NCI-H345 treated with DMSO at 0.1 percent for 48 hours (cell line): Measurements from ENCODE around the gene PER1.

Source experiments
- DNase-seq: peaks from one replicate; lab custom pipeline; 2025; ENCODE audit not compliant: unreplicated experiment; lab: John Stamatoyannopoulos, UW

PER1 gene

DNA sequence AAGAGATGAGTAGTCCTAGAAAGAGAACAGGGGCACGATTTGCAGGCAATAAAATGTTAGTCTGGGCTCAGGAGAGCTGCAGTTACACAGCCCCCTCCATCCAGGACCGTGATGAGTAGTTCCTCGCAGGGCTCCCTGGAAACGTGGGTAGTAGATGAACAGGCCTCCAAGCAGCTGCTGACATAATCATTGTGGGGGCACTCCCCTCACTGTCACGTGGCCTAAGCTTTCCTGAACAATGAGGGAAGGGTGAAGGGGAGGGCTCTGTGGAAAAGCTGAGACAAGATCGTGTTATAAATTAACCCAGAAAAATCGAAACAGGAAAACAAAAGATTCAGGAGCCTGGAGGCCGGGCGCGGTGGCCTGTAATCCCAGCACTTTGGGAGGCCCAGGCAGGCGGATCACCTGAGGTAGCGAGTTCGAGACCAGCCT, 1.3 kb upstream of the PER1 start:
- DNase-seq = no peak

DNA sequence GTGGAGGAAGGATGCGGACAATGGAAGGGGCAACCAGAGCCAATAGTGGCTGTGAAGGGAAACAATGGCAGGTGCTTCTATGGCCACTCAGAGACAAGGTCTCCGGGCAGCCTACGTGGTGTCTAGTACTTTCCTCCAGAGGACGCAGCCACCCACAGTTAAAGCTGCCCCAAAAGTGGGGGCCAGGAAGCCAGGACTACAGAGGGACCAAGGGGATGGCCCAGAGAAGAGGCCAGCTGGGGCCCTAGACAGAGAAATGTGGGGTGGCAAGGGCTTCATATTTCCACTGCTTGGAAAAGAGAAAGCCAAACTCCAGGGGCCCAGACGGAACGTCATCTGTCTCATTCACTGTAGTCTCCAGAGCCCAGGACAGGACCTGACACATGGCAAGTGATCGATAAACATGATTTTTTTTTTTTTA, 837 bp upstream of the PER1 start:
- no peak for DNase-seq

DNA sequence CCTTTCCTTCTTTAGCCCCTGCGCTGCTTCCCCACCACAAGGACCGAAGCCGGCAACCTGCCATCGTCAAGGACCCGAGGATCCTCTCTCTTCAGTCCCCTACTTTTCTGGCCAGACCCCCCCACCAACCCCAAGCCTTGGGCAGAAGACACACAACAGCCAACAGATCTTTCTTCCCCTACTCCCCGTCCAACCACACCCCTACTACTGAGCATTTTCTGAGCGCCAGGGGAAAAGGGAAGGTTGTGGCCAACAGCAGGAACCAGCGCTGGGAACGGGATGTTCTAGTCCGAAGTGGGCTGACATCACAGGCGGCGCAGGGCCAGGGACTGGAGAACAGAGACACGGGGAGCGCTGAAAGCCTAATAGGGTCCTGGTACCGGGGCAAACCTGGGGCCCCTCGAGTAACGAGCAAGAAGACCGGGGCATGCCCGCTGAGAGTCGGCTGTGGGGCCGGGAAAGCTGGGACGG, 528 bp downstream of the PER1 start:
- no peak for DNase-seq

DNA sequence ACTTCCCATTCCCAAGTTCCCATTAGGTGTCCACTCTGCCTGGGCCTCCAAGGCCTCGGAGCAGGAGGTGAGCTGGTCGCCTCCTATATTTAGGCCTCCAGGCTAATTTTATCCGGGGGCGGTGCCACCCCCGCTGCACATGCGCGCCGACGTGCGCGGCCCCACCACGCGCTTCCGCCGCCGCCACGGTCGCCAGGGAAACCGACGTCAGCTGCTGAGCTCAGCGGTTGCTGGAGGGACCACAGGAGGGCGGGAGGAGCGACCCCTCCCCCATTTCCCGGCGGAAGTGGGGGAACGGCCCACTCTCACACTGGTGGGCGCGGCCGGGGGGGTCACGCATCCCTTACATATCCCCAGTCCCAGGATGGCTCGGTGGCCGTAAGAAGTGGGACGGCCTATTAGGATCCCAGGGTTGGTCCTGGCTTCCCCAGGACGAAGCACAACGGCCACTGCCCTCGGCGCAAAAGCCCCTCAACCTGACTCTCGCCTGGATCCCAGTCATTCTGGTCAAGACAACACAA, 1.0 kb downstream of the PER1 start:
- peak; percentile 46 for DNase-seq

DNA sequence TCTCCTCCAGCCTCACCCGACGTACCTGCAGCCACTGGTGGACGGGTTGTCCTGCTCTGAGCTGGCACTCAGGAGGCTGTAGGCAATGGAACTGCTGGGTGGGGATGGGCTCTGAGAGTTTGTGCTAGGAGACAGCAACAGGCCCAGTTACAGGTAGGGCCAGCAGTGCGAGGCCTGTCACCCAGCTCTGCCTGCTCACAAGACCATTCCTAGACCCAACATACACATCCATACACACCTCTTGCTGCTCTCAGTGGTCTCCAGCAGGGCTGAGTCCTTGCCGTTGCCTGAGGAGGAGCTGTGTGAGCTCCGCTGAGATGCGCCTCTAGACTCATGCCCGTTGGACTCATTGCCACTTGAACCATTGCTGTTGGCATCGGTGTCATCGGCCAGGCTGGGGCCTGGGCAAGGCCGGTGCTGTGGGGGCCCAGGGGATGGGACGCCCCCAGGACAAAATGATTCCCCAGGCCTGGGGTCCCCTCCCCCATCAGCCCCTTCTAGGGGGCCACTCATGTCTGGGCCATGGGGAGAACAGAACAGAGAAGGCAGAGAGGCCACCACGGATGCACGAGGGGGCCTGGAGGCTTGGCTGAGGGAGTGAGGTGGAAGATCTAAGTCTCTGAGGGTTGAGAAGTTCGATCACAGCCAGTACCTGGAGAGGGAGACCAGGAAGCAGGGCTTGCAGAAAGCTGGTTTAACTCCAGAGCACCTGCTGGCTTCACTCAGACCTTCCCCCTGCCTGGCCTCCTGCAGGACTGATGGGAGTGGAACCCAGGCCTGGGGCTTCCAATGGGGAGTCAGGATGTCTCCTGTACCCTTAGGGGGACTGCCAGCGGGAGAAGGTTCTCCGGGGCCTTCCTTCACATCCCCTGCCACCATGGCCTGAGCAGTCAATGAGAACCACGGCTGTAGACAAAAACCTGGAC, 1.7 kb downstream of the PER1 start:
- DNase-seq = no peak

DNA sequence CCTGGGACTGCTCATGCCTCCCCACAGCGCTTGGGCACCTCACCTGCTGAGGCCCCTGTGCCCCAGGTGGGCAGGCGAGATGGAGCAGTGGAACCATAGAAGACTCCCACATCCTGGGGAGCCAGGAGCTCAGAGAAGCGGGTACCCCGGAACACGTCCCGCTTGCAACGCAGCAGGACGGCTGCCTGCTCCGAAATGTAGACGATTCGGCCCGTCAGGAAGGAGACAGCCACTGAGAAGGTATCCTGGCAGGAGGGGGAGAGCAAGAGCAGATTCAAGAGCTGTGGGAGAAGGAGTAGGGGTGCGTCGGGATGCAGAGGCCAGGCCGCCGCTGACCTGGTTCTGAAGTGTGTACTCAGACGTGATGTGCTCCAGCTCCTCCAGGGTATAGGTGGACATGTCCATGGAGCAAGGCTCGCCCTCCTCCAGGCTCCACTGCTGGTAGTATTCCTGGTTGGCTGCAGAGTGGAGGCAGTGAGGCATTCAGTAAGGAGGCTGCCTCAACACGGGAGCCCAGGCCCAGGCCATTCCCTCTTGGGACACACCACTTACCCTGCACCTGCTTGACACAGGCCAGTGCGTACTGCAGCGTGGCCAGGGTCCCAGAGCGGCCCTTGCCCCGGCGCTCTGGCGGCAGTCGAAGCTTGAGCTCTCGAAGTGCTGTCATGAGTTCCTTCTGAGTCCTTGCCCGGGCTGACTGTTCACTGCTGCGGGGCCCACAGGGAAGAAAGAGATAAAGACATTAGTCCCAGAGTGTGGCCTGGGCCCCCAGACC, 2.6 kb downstream of the PER1 start:
- no peak for DNase-seq

DNA sequence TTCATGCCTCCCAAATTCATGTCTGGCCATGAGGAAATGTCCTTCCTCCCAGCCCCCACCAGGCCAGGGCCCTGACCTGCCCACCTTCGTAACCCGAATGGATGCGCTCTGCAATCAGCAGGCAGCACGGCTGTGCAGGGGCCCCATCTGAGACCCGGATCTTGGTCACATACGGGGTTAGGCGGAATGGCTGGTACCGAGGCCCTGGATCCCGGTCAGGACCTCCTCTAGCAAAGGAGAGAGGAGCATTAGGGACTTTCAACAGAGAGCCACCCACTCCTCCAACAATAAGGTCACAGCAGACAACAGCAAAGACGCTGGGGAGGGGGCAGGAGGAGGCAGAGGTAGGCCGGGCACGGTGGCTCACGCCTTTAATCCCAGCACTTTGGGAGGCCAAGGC, 3.6 kb downstream of the PER1 start:
- no peak for DNase-seq

DNA sequence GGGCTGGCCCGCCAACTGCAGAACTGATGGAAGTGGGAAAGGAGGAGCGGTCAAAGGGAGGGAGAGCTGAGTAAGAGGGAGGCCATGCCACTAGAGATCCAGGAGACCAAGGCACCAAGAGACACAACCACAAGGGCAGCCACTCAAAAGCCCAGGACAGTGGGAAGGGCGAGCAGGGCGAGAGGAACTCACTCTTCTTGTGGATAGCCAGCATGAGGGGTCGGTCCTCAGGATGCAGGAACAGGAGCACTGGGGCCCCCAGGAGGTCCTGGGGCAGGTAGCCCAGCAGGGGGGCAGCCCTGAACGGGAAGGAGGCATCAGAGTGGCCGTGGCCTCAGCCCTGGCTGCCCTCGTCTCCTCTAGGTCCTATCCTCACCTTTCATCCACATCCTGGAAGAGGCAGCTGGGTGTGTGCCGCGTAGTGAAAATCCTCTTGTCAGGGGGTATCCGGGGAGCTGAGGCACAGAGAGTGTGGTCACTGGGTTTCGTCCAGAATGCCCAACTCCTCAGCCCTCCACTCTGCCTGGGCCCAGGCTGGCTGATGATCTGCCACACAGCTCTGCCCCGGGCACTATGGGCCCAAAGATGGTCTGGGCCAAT, 4.3 kb downstream of the PER1 start:
- no peak for DNase-seq

DNA sequence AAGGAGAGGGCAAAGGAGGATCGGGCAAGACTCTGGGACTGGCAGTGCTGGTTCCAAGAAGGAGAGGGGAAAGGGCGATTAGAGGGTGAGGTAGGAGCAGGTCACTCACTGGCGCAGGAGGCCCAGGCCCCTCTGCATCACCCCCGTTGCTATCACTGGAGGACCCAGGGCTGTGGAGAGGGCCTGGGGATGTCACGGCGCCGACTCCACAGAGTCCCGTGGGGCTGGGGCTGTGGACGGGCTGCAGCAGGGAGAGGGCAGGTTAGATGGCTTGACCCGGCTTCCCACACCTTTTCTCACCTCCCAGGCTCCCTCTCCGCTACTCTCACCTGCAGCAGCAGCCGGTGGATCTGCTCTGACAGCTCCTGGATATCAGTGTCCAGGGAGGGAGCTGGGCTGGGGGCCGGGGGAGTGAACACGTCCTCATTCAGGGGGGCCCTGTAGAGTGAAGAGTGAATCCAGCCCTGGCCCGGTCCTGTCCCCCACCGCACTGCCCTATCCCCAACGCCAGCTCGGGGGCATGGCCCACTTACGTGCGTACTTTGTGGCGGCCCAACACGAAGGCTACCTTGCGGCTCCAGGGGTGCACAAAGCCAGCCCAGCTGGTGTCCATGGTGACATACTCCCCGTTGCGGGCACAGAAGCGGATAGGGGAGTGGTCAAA, 4.9 kb downstream of the PER1 start:
- no peak for DNase-seq

DNA sequence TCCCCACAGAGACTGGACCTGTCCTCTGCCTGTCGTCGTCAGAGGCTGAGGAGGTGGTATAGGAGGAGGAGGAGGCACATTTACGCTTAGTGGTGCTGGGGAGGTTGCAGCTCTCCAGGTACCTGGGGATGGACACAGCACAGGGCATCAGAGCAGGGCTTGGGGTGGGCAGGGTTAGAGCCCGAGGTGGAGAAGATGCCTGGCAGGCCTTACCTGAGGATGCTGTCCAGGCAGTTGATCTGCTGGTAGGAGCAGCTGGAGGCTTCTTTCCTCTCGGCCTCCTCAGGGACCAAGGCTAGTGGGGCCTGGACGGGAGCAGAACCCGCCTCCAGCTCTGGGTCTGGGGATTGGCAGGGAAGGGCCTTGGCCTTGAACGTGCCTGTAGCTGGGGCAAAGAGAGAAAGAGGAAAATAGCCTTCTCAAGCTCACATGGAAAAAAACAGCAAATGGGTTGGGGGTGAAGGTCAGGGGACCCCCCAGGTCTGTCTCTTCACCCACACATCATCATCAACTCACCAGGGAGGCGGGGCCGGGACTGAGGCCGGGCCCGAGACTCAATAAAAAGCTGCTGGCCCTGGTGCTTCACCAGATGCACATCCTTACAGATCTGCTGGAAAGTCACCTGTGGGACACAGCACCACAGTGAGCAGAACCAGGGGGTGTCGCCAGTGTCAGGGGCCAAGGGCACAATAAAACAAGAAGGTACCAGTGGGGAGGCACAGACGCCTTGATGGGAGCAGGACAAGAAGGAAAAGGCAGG, 5.6 kb downstream of the PER1 start:
- DNase-seq = no peak

DNA sequence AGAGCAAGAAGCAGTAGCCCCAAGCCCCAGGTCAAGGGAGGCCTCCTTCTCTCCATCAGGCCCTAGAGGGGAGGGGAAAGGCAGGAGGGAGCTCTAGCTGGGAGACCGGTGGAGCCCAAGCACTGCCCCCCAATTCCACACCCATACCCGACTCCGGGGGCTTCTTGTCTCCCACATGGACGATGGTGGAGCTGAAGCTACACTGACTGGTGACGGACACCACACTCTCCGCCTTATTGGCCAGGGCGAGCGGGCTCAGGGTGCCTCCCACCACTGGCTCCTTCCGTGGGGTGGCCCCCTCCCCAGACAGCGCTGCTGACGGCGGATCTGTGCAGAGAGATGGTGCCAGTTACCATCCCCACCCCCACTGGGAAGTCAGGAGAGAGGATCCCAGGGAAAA, 6.4 kb downstream of the PER1 start:
- DNase-seq = no peak

DNA sequence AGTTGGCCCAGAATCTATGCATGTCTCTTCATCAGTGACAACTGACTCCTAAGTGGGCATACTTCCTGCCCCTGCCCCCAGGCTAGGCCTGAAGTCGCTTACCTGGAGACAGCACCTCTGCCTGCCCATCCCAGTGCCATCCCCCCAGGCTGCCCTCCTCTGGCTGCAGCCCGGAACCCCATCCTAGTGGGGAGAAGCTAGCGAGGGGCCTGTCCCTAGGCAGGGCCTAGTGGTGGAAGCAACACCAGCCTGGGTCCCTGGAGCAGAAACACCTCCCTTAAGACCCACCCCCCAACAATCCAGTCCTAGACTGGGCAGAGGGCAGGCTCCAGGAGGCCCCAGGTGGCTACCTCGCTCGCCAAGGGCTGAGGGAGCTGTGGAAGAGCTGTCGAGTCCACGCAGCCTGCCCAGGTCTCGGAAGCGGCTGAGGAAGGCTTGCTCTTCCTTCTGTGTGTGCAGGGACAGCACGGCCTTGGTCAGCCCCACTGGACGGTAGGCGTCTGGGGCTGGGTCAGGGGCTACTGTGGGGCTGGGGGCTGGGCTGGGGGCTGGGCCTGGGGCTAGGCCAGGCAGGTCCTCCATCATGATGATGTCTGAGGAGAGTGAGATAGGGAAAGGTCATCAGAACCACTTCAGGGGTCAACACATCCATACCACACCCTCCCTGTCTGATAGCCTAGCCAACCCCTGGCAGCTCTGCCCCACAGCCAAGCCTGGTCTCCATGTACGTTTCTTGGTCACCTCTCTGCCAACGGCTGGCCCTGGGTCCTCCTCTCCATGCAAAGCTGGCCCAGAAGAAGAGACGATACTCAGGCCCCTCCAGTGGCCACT, 7.6 kb downstream of the PER1 start:
- DNase-seq = no peak

DNA sequence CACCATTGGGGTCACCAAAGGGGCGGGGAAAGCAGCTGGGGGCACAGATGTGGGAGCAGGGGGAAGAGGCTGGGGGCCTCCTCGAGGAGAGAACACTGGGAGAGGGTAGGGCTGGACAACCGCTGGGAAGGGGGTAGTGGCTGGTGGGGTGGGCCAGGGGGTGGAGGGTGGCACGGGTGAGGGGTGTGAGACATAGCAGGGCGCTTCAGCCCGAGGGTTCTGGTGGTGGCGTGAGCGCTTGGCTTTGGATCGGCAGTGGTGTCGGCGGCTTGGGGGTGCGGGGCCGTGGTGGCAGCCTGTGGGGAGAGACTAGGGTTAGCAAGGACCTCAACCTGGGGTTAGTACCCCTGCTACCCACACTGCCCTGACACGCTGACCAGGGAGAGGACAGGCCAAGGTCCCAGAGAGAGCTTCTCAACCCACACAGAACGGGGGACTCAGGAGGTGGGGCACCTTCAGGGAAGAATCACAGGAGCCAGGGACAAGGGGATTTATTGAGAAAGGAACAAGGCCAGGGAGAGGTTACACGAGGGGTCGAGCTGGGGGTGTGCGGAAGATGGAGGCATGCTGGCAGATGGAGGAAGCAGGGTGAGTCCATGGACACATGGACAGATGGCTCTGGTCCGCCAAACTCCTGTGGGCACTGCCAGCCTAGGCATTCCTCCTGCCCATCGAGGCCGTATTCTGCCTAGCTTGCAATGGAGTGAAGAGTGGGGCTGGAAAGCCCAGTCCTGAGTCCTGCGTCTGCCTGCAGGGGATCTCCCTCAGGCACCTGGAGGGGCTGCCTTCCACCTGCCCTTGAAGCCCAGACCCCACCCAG, 8.4 kb downstream of the PER1 start:
- DNase-seq = no peak

DNA sequence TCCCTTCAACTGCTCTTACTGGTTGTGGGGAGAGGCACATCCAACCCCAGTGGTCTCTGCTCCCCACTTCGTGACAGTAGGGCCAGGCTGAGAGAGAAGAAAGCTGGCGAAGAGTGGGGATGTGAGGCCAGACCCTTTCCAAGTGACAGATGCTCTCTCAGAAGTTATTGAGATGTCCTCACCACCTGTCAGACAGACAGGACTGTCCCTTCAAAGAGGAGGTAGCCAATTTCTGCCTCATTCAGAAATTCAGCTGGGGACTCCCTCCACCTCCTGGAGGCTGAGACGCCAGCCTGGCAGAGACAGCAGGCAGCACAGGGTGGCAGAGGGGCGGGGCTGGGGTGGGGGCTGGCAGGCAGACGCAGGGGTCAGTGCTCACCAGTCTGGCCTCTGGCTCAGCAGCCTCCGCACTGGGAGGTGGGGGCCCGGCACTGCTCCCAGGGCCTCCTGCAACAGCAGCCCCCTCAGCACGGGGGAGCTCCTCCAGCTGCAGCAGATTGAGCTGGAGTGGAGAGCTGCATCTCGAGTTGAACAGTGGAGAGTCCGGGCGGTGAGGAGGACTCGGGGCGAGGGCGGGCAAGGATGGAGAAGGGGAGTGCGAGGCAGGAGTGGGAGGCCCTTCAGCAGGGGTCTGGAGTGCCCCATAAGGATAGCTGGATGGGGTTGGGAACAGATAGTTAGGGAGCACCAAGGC, 9.2 kb downstream of the PER1 start:
- no peak for DNase-seq

DNA sequence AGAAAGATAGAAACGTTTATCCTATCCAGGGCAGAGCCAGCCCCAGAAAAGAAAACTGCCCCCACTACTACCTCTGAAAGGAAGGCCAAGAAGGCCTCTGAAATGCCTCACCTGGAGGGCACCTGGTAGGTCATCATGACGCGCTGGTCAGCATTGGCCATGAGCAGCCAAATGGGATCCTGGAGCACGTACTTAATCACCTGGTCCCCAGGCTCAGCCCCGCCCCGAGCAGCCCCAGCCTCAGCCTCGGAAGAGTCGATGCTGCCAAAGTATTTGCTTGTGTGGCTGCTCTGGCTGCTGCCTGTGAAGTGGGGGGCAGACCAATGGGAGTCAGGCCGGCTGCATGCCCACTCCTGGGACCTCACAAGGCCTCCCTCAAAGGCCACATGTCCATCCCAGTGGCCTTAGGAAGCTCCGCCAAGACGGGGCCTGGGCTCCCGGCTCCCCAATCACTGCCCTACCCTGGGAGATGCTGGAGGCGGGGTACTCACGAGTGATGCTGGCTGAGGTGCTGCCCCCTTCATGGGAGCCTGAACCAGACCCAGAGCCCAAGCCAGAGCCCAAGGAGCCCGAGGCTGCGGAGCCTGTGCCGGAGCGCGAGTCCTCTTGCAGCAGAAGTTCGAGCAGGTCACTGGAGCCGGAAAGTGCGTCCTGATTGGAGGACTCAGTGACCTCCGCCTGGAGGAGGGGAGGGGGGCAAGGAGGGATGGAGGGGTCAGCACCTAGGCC, 9.9 kb downstream of the PER1 start:
- DNase-seq = no peak

DNA sequence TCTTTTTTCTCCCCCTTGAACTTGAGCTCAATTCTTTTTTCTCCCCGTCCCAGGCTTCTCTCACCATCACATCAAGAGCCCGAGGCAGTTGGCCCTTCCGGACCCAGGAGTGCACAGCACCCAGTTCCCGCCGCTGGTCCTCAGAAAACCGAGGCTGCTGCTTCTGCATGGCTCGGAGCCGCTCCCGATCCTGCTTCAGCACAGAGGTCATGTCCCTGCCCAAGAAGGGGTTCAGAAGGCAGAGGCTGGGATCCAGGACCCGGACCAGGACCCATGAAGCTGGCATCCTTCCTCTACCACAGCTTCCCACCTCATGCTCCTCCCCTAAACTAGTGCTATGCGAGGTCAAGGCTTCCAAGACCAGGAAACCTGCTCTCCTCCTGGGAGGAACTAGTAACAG, 10.5 kb downstream of the PER1 start:
- no peak for DNase-seq

DNA sequence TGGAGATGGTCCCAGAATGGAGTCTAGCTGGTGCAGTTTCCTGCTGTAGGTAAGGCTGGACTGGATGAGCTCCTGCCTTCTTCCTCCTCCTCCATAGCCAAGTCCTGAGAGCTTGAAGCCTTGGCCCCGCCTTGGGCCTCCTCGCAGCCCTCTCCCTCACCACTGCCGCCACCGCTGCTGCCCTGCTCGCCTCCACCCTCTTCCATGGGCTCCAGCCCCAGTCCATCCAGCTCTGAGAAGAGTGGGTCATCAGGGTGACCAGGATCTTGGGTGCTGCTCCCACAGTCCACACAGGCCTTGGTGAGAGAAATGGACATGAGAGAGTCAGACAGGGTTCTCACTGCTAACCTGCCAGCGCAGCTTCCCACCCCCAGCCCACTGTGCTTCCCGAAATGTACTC, 11.2 kb downstream of the PER1 start:
- no peak for DNase-seq
